ENCODE results near the gene KCNN3.
A peak's percentile ranks its signal among the peaks of the same experiment; 100 is the strongest.

The KCNN3 gene

GRCh38 chr1:154878371-154879037 lies 8.4 kb upstream of the KCNN3 start:
- peak; percentile 68 for DNase-seq

DNA sequence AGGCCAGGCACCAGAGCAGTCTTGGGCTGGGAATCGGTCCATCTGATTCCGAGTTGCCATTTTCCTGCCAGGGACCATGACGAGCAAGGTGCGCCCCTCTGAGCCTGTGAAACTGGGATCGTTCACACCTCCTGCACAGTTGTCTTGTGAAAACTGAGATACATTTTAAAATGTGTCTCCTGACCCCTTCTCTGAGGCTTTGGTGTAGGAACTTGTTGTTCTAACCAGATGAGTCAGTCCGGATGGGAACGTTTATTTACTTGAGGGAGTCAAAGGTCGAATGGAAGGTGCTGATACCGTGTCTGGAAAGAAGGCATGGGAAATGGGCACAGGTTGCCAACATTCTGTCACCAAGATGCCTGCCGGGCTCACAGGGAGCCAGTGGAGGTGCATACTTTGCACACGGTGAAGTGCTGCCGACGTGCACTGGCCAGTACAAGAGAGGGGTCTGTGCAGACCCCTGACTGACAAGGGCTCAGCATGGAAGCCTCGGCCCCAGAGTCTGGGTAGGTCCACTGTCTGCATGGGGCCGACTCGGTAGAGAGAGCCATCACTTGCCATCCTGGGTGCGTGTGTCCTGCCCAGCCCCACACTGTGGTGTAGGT lies 7.4 kb upstream of the KCNN3 start:
- no peak for DNase-seq

DNA sequence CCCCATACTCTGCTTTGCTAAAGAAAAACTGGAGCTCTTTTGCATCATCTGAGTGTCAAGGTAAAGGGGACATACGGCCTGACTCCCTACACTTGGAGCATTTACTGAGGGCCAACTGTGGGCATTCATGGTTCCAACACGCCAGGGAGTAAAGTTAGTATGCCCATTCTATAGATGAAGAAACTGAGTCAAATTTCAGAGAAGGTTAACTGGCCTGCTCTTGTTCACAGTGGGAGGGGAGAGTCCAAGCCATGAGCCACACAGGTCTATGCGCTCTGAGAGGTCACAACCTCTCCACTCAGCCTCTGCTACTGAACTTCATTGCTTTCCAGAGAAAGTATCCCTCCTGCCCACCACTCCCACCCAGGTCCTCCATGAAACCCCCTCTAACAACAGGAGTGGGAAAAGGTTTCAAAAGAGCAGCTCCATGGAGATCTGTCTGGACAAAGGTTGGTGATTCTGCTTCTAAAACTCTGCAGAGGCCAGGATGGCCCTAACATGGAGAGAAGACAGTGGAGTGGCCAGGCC lies 6.8 kb upstream of the KCNN3 start:
- DNase-seq, result no peak

- no peak for DNase-seq
Observed at GRCh38 chr1:154874465-154874864, 4.4 kb upstream of the KCNN3 start.

DNA sequence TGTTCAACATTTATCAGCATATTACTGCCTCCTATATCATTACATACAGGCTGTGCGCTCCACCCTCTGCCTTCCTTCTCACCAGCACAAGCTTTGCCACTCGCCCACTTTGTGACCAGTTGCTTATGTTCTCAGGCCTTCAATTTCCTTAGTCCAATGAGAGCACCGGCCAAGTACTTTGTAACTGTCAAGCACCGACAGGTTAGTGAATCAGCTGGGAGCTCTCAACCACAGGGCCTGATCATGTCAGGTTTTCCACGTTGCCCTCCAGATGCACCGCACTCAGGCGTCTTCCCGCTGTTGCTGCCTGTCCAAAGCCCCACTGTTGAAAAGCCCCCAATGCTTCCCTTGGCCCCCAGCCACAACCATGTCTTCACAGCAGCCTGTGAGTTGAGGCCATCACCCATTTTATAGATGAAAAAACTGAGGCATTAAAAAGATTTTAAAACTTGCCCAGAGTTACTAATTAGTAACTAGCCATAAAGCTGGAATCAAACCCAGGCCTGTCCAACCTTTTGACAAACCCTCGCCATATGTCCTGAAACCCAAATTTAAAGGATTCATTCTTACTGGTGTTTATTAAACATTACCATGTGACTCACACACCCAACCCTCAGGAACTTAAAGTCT lies 3.4 kb upstream of the KCNN3 start:
- DNase-seq, result no peak

GRCh38 chr1:154871374-154871773 lies 1.3 kb upstream of the KCNN3 start:
- no peak for DNase-seq

DNA sequence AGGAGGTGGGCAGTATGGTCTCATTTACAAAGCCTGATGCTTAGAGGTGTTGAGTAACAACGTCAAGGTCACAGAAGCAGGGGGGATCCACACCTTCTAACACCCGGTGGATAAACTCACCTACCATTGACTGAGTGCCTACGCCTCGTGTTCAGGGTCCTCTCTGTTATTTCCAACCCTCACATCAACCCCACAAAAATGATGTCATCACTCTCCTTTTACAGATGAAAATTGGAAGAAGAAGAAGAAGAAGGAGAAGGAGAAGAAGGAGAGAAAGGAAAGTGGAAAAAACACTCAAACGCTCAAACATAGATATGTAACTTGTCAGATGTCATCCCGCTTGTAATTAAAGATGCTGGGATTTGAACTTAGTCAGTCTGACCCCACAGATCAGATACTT lies 653 bp upstream of the KCNN3 start:
- DNase-seq, result no peak

DNA sequence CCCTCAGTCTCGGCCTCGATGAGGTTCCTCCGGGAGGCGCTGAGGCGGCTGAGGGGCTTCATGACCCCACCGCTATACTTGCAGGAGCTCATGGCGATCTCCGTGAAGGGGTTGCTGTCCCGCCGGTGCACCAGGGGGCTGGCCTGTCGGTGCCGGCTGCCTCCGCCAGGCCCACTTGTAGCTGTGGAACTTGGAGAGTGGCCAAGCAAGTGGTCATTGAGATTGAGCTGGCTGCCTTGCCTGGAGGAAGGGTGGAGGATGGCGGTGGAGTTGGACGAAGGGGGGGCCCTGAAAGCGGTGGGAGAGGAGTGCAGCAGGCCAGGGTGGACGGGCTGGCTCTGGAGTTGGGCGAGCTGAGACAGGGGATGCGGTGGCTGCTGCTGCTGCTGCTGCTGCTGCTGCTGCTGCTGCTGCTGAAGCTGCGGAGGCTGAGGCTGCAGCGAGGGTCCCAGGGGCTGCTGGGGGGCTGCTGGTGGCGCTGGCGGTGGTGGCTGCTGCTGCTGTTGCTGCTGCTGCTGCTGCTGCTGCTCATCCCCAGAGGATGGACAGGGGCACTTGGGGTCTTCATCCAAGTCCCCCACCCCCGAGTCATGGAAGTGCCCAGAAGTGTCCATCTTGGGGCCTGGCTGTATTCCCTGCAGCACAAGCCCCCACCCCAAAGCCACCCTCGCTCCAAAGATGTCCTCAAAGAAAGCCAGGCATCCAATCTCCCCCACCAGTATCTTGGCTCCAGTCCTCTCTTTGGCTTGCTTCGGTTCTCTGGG lies 548 bp downstream of the KCNN3 start:
- DNase-seq, result no peak

DNA sequence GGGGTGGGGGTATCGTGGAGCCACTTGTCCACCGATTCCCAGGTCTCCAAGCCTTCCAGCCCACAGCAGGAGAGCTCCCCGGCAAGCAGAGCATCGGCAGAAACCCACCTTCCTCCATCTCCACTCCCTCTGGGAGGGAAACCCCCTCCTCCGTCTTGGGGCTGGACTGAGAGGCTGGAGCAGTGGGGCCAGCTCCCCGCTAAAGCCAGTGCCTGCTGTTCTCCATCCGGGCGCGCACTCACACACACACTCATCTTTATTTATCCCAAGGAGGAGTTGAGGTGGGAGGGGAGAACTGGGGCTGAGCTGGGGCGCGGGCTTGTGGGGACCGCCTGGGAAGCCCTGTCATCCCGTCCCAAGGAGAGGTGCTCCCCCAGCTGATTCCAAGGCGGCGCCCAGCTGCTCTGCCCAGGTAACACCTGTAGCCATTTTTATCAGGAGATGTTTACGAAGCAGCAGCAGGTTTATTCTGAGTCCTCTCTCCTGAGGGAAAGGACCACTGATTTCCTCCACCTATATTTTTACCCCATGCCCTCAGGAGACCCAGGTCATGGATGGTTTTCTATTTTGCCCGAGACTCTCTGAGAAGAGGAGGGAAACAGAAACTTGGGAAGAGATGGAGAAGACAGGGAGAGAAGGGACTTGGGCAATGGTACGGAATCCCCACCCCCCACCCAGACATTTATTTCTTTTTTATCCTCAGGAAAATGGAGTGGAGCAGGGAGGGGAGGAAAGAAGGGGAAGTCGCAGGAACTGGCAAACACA lies 2.1 kb downstream of the KCNN3 start:
- no peak for DNase-seq

DNA sequence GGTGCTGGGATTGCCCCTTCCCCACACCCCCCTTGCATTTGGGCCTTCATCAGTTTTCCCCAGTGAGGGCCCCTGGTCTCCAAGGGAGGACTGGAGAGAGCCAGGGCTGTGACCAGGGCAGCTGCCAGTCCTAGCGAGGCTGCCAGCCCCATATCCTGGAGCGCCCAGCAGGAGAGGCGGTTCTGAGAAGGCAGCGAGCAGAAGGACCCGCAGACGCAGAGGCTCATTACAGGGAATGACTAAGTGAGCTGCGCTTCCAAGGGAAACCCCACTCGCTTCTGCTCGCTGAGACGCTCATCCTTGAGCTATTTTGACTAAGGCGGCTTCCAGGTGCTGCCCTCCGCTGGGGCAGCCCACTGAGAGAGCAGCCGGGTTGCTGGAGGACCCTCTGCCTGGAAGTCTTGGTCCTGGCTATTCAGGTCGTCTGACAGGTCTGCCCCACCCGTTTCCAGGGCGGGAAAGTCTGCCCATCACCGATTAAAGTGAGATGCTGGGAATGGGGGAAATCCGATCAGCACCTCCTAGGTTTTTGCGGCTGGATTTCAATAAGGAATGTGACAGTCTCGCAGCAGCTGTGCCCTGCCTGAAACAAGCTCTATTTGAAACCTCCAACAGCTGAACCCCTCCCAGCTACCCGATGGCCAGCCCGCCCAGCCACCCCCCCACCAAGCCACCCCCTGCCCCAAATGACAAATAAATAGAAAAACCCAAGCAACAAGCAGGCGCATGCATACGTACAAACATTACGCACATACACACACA lies 2.8 kb downstream of the KCNN3 start:
- no peak for DNase-seq

DNA sequence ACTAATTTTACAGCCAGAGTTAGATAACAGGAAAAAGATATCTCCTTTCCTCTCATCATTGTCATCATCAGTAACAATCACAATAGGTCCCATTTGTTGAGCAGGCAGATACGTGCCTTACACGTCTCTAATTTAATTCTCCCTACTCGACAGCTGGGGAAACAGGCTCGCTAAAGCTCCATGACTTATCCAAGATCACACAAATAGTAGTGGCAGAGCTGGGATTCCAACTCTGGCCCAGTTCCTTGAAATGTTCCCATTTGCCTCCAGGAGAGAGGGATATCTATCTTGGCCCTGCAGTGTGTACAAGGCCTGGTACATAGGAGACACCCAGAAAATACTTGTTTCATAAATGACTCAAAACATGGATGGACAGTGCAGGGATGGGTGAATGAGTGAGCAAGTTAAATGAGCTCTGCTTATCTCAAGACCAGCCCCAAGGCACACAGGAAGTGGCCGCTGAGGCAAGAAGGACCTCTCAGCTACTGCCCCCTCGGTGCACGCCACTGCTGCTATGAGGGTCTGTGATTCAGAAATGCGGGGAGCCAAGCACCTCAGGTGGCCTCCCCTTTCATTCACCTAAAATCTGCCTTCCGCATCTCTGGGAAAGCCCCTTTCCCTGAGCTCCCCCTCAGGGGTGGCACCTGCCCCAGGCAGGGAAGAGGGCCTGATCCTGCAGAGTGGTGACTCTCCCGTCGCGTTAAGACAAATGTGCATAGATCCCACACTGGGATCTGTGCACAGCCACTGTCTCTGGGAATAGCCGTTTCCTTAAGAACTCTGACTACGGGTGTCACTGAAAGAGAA lies 3.6 kb downstream of the KCNN3 start:
- no peak for DNase-seq

- DNase-seq, result no peak
Observed at GRCh38 chr1:154865442-154866256, 4.4 kb downstream of the KCNN3 start.

DNA sequence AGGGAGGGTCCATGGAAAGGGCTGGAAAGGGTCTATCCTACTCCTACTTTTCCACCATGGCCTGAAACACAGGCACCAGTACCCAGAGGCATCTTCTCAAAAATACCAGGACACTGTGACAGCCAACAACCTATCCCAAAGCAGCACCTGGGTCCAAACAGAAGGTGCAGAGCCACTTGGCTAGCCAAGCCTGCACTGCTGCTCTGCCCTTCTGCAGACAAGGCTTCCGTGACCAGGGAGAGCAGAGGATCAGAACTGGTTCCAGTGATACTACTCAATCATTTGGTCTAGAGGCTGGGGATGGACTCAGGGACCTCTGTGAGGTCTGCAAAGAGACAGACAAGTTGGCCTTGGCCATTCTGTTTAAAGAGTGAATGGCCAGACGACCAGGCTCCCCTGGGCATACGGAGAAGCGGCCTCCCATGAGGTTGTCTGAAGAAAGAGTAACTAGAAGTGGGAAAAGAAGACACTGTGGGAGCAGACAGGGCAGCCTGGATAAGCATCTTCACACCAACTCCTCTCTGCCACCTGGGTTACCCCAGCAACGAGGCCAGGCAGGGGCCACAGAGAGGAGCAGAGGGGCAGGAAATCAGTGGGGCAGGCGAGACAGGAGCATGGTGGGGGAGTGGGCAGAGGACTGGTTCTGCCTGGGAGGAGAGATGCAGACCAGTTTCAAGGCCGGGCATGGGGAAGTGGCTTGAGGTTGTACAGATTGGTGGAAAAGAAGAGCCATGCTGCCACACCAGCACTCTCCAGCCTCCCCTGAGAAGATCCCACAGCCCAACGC lies 5.7 kb downstream of the KCNN3 start:
- no peak for DNase-seq

GRCh38 chr1:154863315-154864174 lies 6.5 kb downstream of the KCNN3 start:
- no peak for DNase-seq

- no peak for DNase-seq
Observed at GRCh38 chr1:154862907-154863306, 7.2 kb downstream of the KCNN3 start.

- DNase-seq, result no peak
Observed at GRCh38 chr1:154861607-154862094, 8.4 kb downstream of the KCNN3 start.

GRCh38 chr1:154860156-154860870 lies 9.8 kb downstream of the KCNN3 start:
- peak; percentile 42 for DNase-seq

Measured in CD4-positive, alpha-beta T cell treated with Interferon gamma for 1 hour (primary cell).